UCSD-AML1 (cell line): Measurements from ENCODE around the gene LENG9.
A peak's percentile ranks its signal among the peaks of the same experiment; 100 is the strongest.
"Not testable (repeated sequence)": the region's sequence is repeated elsewhere in the genome, so short reads cannot be mapped to it uniquely, and the experiment has no call there.

Experiments used
- DNase-seq: peaks from one replicate; lab custom pipeline; 2025; ENCODE audit not compliant: unreplicated experiment; lab: John Stamatoyannopoulos, UW

LENG9 gene

GRCh38 chr19:54459282-54460229 is 4.0 kb downstream of the LENG9 start:
- no peak for DNase-seq

DNA sequence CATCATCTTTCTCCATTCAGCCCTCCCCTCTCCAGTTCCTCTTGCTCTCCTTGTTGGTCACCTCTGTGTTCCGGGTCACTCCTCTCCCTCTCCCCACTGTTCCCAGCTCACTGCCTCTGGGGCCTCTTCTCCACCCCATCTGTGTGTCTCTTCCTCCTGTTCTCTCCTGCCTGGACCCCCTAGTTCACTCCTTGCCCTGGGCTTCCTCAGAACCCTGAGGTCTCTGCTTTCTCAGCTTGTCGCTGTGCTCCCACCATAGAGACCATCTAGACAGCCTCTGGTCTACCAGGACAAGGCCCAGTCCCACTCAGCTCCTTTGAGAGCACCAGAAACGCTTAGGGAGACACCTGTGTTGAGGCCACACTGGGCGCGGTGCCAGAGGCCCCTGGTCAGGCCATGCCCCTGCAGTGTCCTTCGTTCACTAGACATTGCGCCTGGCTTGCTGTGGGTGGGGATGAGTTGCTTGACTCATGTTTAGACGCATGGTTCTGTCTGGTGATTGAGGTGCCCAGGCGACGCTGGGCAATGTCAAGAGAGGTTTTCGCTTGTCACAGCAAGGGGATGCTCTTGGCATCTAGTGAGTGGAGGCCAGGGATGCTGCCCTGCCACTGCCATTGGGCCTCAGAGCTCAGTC is 4.8 kb downstream of the LENG9 start:
- no peak for DNase-seq

DNA sequence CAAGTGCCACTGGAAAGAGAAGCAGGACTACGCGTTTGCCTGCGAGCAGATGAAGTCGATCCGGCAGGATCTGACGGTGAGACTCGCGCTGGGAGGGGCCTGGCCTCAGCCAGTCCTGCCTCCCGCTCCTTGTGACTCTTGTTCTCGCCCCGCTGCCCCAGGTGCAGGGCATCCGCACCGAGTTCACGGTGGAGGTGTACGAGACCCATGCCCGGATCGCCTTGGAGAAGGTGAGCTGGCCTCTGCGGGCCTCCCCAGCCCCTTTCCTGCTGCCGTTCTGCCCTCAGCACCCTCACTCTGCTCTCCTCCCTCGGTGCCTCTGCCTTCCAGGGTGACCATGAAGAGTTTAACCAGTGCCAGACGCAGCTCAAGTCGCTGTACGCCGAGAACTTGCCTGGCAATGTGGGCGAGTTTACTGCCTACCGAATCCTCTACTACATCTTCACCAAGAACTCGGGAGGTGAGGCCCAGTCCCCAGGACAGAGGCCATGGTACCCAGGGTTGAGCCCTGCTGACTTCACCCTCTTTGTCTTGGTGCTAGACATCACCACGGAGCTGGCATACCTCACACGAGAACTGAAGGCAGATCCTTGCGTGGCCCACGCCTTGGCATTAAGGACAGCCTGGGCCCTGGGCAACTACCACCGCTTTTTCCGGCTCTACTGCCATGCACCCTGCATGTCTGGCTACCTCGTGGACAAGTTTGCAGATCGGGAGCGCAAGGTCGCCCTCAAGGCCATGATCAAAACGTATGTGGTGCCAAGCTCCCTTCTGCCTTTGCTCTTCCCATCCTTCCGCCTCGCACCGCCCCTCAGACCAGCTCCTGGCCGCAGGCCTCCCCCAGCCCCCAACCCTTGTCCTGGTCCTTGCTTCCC is 5.6 kb downstream of the LENG9 start:
- DNase-seq: no peak

DNA sequence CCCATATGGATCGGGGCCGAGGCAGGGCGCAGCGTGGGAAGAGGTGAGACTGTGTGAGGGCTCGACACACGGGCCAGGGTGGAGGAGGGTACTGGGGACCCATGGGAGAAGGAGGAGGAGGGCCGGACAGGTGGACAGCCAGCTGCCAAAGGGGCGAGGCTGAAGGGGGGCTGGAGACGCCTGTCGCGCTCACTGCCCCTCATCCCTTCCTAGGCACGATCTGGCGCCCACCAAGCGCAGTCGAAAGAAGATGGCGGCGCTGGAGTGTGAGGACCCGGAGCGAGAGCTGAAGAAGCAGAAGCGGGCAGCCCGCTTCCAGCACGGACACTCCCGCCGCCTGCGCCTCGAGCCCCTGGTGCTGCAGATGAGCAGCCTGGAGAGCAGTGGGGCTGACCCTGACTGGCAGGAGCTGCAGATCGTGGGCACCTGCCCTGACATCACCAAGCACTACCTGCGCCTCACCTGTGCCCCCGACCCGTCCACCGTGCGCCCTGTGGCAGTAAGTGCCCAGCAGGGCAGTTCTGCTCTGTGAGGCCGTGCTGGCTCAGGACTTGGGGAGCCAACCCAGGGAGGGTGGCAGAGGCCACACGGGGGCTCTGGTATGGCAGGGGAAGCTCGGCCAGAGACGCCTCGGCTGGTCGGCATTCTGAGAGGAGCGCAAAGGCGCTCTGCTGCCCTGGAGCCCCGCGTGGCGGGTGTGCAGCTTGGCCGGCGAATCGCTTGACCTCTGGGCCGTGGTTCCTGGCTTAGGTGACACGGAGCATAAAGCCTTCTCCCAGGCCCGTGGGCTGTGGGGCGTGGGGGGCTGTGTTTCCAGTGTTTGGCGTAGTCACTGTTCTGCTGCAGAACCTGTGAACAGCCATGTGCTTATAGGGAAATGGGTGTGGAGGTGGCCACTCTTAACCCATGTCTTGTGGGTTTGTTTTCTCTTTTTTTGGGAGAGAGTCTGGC is 6.9 kb downstream of the LENG9 start:
- no peak for DNase-seq

DNA sequence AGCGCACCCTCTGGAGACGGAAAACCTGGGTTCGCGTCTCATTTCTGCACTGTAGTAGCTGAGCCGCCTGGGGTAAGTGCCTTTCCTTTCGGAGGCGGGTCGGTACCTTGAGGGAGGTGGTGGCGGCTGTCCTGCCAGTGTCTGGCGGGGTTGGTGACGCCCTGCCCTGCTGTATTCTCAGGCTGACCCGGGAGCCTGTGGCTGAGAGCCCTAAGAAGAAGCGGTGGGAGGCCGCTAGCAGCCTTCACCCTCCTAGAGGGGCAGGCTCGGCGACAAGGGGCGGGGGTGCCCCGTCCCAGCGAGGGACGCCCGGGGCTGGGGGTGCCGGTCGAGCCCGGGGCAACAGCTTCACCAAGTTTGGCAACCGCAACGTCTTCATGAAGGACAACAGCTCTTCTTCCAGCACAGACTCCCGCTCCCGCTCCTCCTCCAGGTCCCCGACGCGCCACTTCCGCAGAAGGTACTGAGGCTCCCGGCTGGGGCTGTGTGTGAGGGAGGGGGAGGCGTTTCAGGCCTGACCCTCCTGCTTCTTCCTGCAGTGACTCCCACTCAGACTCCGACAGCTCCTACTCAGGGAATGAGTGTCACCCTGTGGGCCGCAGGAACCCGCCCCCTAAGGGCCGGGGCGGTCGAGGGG is 7.7 kb downstream of the LENG9 start:
- no peak for DNase-seq

- no peak for DNase-seq
Observed at GRCh38 chr19:54454781-54455675, 8.6 kb downstream of the LENG9 start.

DNA sequence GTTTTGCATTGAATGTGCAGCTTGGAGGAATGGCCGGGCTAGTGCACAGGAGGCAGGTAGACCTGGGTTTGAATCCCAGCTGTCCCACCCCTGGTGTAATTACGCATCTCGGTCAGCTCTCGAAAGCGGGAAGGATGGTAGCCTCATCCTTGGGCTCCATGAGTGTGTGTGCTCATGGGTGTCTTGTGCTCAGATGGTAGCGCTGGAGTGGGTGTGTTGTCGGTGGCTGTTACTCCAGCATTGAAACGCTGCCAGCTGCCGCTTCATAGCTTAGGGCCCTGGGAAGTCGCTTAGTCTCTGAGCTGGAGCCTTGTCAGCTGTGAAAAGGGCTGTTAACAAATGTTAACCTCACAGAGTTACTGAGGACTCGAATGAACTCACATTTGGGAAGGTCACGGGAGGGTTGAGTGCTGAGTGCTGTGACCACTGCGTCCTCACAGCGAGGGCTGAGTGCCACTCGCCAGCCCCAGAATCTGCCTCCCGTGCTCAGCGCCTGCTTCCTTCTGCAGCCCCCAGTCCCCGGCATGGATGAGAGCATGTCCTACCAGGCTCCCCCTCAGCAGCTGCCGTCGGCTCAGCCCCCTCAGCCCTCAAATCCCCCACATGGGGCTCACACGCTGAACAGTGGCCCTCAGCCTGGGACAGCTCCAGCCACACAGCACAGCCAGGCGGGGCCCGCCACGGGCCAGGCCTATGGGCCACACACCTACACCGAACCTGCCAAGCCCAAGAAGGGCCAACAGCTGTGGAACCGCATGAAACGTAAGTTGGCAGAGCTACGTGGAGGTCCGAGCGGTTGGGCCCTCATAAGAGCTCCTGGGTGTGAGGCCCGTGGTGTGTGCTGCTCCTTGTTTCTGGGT is 9.4 kb downstream of the LENG9 start:
- DNase-seq: no peak

- DNase-seq: no peak
Observed at GRCh38 chr19:54452626-54453025, 11.0 kb downstream of the LENG9 start.

DNA sequence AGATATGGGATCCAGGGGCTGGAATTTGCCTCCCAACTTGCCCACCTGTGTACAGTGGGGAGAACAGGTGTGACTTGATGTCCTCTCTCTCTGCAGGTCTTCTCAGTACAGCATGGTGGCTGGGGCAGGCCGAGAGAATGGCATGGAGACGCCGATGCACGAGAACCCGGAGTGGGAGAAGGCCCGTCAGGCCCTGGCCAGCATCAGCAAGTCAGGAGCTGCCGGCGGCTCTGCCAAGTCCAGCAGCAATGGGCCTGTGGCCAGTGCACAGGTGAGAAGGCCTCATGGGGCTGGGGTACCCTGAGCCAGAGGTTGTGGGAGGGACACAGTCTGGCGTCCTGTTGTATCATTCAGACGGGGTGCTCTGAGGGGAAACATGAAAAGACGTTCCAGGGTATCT is 11.6 kb downstream of the LENG9 start:
- DNase-seq: no peak

GRCh38 chr19:54451331-54451871 is 12.2 kb downstream of the LENG9 start:
- no peak for DNase-seq

DNA sequence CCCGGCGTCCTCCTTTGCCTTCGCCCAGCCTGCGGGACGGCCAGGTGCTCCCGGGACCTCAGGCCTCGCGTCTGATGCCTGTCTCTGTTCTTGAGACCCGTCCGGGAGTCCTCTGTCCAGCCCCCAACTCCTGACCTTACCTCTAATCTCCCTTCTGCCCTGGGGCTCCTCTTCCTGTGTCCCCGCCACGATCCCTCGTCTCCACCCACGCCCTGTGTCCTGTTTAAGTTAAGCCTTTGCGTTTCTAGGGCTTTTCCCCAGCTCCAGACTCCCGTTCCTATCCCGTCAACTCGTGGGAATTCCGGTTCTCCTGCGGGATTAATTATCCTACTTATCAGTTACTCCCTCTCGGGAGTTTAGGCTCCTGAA is 13.9 kb downstream of the LENG9 start:
- DNase-seq: no peak

DNA sequence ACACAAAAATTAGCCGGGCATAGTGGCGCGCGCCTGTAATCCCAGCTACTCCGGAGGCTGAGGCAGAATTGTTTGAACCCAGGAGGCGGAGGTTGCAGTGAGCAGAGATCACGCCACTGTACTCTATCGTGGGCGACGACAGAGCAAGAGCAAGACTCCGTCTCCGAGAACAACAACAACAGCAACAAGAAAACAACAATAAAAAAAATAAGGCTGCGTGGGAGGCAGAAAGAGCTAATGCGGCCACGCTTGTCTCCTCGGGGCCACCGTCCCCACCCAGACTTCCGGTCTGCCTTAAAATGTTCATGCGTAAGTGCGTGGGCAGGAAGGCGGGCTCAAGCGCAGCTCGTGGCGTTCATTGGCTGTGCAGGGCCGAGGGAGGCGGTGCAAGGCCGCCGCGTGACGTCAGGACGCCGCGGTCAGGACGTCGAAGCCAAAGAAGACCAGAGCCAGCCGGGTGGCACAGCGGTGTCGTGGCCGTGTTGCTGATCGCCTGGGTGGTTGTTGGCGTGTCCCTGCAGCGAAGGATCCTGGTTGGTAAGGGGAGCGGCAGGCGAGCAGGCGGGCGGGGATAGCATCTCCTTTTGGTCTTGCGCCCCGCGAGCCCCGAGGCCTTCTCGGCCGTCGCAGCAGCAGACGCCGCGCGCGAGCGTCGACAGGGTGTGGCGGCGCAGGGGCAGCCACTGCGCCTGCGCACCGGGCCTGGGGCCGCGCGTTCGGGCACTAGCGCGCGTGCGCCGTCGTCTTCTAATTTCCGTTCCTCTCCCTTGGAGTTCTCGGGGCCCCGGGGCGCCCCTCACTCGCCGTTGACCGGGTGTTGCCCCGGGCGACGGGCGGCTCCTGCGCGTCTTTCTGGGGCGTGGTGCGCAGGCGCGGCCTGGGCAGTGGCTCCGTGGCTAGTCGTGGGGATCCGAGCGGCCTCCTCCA is 14.5 kb downstream of the LENG9 start, which contains the start of gene LENG8:
Gene LENG8 (plus strand): TSS at position 426 of the 927 bp plus-strand sequence. CDS start 2,146 bp downstream, outside the sequence.
- DNase-seq: peak; percentile 98

- DNase-seq: peak; percentile 79
Observed at GRCh38 chr19:54448040-54448773, 15.4 kb downstream of the LENG9 start.

DNA sequence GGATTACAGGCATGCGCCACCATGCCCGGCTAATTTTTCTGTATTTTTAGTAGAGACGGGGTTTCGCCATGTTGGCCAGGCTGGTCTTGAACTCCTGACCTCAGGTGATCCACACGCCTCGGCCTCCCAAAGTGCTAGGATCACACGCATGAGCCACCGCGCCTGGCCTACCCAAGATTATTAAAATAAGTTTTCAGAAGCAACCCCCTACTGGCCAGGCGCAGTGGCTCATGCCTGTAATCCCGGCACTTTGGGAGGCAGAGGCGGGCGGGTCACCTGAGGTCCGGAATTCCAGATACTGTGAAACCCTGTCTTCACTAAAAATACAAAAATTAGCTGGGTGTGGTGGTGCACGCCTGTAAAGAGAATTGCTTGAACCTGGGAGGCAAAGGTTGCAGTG is 17.2 kb downstream of the LENG9 start:
- DNase-seq: not testable (repeated sequence)

DNA sequence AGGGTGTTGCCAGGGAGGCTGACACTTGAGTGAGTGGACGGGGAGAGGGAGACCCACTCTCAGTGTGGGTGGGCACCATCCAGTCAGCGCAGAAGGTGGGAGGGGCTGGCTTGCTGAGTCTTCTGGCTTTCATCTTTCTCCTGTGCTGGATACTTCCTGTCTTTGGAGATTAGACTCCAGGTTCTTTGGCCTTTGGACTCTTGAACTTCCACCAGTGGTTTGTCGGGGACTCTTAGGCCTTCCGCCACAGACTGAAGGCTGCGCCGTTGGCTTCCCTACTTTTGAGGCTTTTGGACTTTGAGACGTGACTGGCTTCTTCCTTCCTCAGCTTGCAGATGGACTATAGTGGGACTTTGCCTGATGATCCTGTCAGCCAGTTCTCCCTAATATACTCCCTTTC is 18.8 kb downstream of the LENG9 start:
- no peak for DNase-seq

DNA sequence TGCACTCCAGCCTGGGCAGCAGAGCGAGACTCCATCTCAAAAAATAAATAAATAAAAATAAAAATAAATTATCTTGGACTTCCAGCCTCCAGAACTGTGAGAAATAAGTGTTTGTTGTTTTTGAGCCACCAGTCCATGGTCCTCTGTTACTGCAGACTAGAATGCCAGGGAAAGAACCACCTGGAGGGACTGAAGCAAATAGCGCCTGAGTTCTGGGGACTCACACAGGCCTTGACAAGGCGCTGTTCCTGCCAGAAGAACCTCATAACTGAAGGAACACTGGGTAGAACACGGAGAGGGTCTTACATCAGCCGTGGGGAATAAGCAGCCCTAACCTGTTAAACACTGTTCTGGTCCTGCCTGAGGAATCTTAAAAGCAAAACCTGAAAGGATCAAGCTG is 22.9 kb downstream of the LENG9 start:
- no peak for DNase-seq
